ENCODE results near the gene TMC4. TPM values are rescaled to one million over a fixed set of nuclear protein-coding genes. Genes with fewer than 3 reads are reported as not detected.

TMC4 gene
- total and polyA plus RNA-seq, 7 donors = 0.66 to 55.4 (median 13.9) TPM; not detected in 2

- intact Hi-C loops (cut with DNase I) = loop anchor here (1.0 to 2.0 kb wide), 2 partner anchors 13 to 21 kb away; partner anchors contain the start of genes CNOT3 and NDUFA3
- peaks cover 7 to 41% (median 22%) of the 10 kb centered on the region in 4 donors for H3K36me3 ChIP-seq
- H3K4me3 ChIP-seq = peak within 1 kb of the TSS; percentile 67 to 89 (median 72)
- peak; percentile 99 for DNase-seq
- no peaks in the 10 kb centered on the region for H3K9me3 ChIP-seq
- H3K4me1 ChIP-seq = peaks cover 2 to 29% (median 25%) of the 10 kb centered on the region in 4 donors
- no peaks in the 10 kb centered on the region for H3K27me3 ChIP-seq
- TF ChIP-seq POLR2AphosphoS5 (IDR thresholded peaks at IDR 0.05) (peak; percentile 84 to 94 (median 90)), EP300 (IDR thresholded peaks at IDR 0.05) (peak in 1 of 4 donors; percentile 15), CTCF (IDR thresholded peaks at IDR 0.05) (no peak), POLR2A (IDR thresholded peaks at IDR 0.05) (peak; percentile 73 to 77)
- H3K27ac ChIP-seq = peak within 1 kb of the TSS; percentile 87 to 89 (median 88)
- 0 to 1% methylated on average over 60 of the region's 60 CpGs for WGBS, 2 donors
These were observed 57.6 kb downstream of the TMC4 start, which contains the start of the genes PRPF31 and TFPT for GRCh38 chr19:54115109-54116063. Gene PRPF31, plus strand, starts transcription at chr19:54115754. Its CDS starts 2,525 bp downstream, at chr19:54118279. Gene TFPT, minus strand, starts transcription at chr19:54115657. Its CDS starts 388 bp downstream, at chr19:54115269.

GRCh38 chr19:54114340-54115108 is 58.4 kb downstream of the TMC4 start:
- H3K9me3 ChIP-seq = no peaks in the 10 kb centered on the region
- H3K27ac ChIP-seq = peak overlapping the region; percentile 87 to 89 (median 88)
- H3K4me1 ChIP-seq = peaks cover 2 to 29% (median 25%) of the 10 kb centered on the region in 4 donors
- no peak for TF ChIP-seq POLR2AphosphoS5 (IDR thresholded peaks at IDR 0.05)
- no peak for TF ChIP-seq EP300 (IDR thresholded peaks at IDR 0.05)
- no peak for TF ChIP-seq POLR2A (IDR thresholded peaks at IDR 0.05)
- no peak for TF ChIP-seq CTCF (IDR thresholded peaks at IDR 0.05)
- intact Hi-C loops (cut with DNase I) = loop anchor here (1.0 to 2.0 kb wide), 2 partner anchors 12 to 22 kb away; partner anchors contain the start of genes CNOT3 and NDUFA3
- no peaks in the 10 kb centered on the region for H3K27me3 ChIP-seq
- H3K4me3 ChIP-seq = peak overlapping the region; percentile 67 to 89 (median 72)
- peaks cover 0 to 41% (median 21%) of the 10 kb centered on the region in 4 donors for H3K36me3 ChIP-seq
- WGBS, 2 donors = 12 to 32% methylated on average over 28 of the region's 28 CpGs
- no peak for DNase-seq

Other genes with a start within 250 kb of the TMC4 start
- under 1 TPM in 1 of 4 donors, not detected in 3; under 0.01 TPM for gene CACNG8, start 210.2 kb downstream of the TMC4 start, total RNA-seq
- gene CACNG8, start 210.2 kb downstream of the TMC4 start, polyA plus RNA-seq = under 1 TPM in 1 of 3 donors, not detected in 2; 0.03 TPM
- gene CACNG6, start 181.5 kb downstream of the TMC4 start, total RNA-seq = not detected
- not detected for gene CACNG6, start 181.5 kb downstream of the TMC4 start, polyA plus RNA-seq
- gene VSTM1, start 109.3 kb downstream of the TMC4 start, total RNA-seq = not detected
- gene VSTM1, start 109.3 kb downstream of the TMC4 start, polyA plus RNA-seq = not detected
- not detected for gene TARM1, start 91.8 kb downstream of the TMC4 start, total RNA-seq
- not detected for gene TARM1, start 91.8 kb downstream of the TMC4 start, polyA plus RNA-seq
- 1 to 10 TPM in 2 of 4 donors, not detected in 2; 3.0 to 3.1 TPM for gene OSCAR, start 72.4 kb downstream of the TMC4 start, total RNA-seq
- gene OSCAR, start 72.4 kb downstream of the TMC4 start, polyA plus RNA-seq = 1 to 10 TPM in 1 of 3 donors, under 1 TPM in 1, not detected in 1; 0.93 to 4.2 TPM
- gene NDUFA3, start 70.3 kb downstream of the TMC4 start, total RNA-seq = 10 to 100 TPM; 18.8 to 32.4 (median 20.2) TPM
- gene NDUFA3, start 70.3 kb downstream of the TMC4 start, polyA plus RNA-seq = 100 to 1,000 TPM; 151 to 207 (median 184) TPM
- 10 to 100 TPM; 18.2 to 24.7 (median 20.4) TPM for gene TFPT, start 57.5 kb downstream of the TMC4 start, total RNA-seq
- gene TFPT, start 57.5 kb downstream of the TMC4 start, polyA plus RNA-seq = 10 to 100 TPM; 22.2 to 28.6 (median 25.2) TPM
- 10 to 100 TPM; 48.7 to 53.5 (median 51.5) TPM for gene PRPF31, start 57.4 kb downstream of the TMC4 start, total RNA-seq
- 10 to 100 TPM; 25.0 to 60.9 (median 36.6) TPM for gene PRPF31, start 57.4 kb downstream of the TMC4 start, polyA plus RNA-seq
- gene CNOT3, start 35.4 kb downstream of the TMC4 start, total RNA-seq = 10 to 100 TPM; 11.8 to 31.5 (median 21.2) TPM
- gene CNOT3, start 35.4 kb downstream of the TMC4 start, polyA plus RNA-seq = 10 to 100 TPM; 15.5 to 32.9 (median 19.8) TPM
- 1 to 10 TPM; 7.8 to 10.0 (median 8.7) TPM for gene LENG1, start 13.4 kb downstream of the TMC4 start, total RNA-seq
- 10 to 100 TPM in 1 of 3 donors, 1 to 10 TPM in 2; 8.4 to 11.5 (median 8.6) TPM for gene LENG1, start 13.4 kb downstream of the TMC4 start, polyA plus RNA-seq
- gene MBOAT7, start 16.4 kb upstream of the TMC4 start, total RNA-seq = 10 to 100 TPM; 20.1 to 49.7 (median 31.0) TPM
- gene MBOAT7, start 16.4 kb upstream of the TMC4 start, polyA plus RNA-seq = 10 to 100 TPM; 15.0 to 79.7 (median 16.0) TPM
- gene TSEN34, start 18.1 kb upstream of the TMC4 start, total RNA-seq = 10 to 100 TPM; 41.5 to 80.9 (median 53.2) TPM
- 10 to 100 TPM; 47.3 to 61.9 (median 52.5) TPM for gene TSEN34, start 18.1 kb upstream of the TMC4 start, polyA plus RNA-seq
- 1,000 to 10,000 TPM; 2,139 to 2,970 (median 2,693) TPM for gene RPS9, start 27.7 kb upstream of the TMC4 start, total RNA-seq
- 1,000 to 10,000 TPM; 3,254 to 5,599 (median 3,699) TPM for gene RPS9, start 27.7 kb upstream of the TMC4 start, polyA plus RNA-seq
- gene LILRB3, start 49.8 kb upstream of the TMC4 start, total RNA-seq = 10 to 100 TPM; 12.5 to 19.3 (median 16.8) TPM
- gene LILRB3, start 49.8 kb upstream of the TMC4 start, polyA plus RNA-seq = 1 to 10 TPM; 4.2 to 7.2 (median 4.9) TPM
- 1 to 10 TPM; 1.8 to 3.2 (median 2.3) TPM for gene LILRA6, start 69.6 kb upstream of the TMC4 start, total RNA-seq
- gene LILRA6, start 69.6 kb upstream of the TMC4 start, polyA plus RNA-seq = 1 to 10 TPM; 1.2 to 2.3 (median 1.5) TPM
- 10 to 100 TPM in 3 of 4 donors, 1 to 10 TPM in 1; 8.4 to 23.5 (median 11.7) TPM for gene LILRB5, start 84.1 kb upstream of the TMC4 start, total RNA-seq
- 10 to 100 TPM in 1 of 3 donors, 1 to 10 TPM in 2; 2.2 to 27.0 (median 4.2) TPM for gene LILRB5, start 84.1 kb upstream of the TMC4 start, polyA plus RNA-seq
- 1 to 10 TPM; 2.5 to 5.0 (median 3.5) TPM for gene LILRB2, start 108.0 kb upstream of the TMC4 start, total RNA-seq
- gene LILRB2, start 108.0 kb upstream of the TMC4 start, polyA plus RNA-seq = 1 to 10 TPM; 2.4 to 5.9 (median 5.5) TPM
- 1 to 10 TPM in 3 of 4 donors, not detected in 1; 2.0 to 6.7 (median 2.5) TPM for gene LILRA5, start 140.0 kb upstream of the TMC4 start, total RNA-seq
- gene LILRA5, start 140.0 kb upstream of the TMC4 start, polyA plus RNA-seq = 10 to 100 TPM in 1 of 3 donors, 1 to 10 TPM in 2; 5.1 to 14.6 (median 6.0) TPM
- under 1 TPM in 1 of 4 donors, not detected in 3; 0.36 TPM for gene LILRA4, start 166.0 kb upstream of the TMC4 start, total RNA-seq
- 1 to 10 TPM in 2 of 3 donors, under 1 TPM in 1; 0.92 to 3.9 (median 3.0) TPM for gene LILRA4, start 166.0 kb upstream of the TMC4 start, polyA plus RNA-seq
- gene LAIR1, start 191.8 kb upstream of the TMC4 start, total RNA-seq = 10 to 100 TPM in 3 of 4 donors, 1 to 10 TPM in 1; 4.4 to 18.9 (median 14.4) TPM
- gene LAIR1, start 191.8 kb upstream of the TMC4 start, polyA plus RNA-seq = 10 to 100 TPM in 2 of 3 donors, 1 to 10 TPM in 1; 6.6 to 34.6 (median 13.4) TPM
- 1 to 10 TPM; 2.5 to 5.4 (median 3.7) TPM for gene TTYH1, start 242.3 kb upstream of the TMC4 start, total RNA-seq
- gene TTYH1, start 242.3 kb upstream of the TMC4 start, polyA plus RNA-seq = 1 to 10 TPM in 2 of 3 donors, under 1 TPM in 1; 0.23 to 2.2 (median 1.8) TPM

Data from sigmoid colon (tissue), 7 donors.